Non-pigmented ciliary epithelial cell (primary cell): Measurements from ENCODE around the gene PLA2G4A.

Experiments used
- DNase-seq: peaks from one replicate; pipeline ENCODE4 v3.0.0-alpha.2; 2010; ENCODE audit warnings: low read depth

Gene PLA2G4A

GRCh38 chr1:187032316-187032981, 203.7 kb downstream of the PLA2G4A start:
- DNase-seq = no peak

GRCh38 chr1:187032982-187033692, 204.4 kb downstream of the PLA2G4A start:
- DNase-seq = no peak

GRCh38 chr1:187033693-187034390, 205.1 kb downstream of the PLA2G4A start:
- DNase-seq = no peak

GRCh38 chr1:187034501-187034900, 205.8 kb downstream of the PLA2G4A start:
- no peak for DNase-seq

- no peak for DNase-seq
These were observed 209.3 kb downstream of the PLA2G4A start for GRCh38 chr1:187037973-187038553.
